ENCODE data around the gene ZER1.

DNA sequence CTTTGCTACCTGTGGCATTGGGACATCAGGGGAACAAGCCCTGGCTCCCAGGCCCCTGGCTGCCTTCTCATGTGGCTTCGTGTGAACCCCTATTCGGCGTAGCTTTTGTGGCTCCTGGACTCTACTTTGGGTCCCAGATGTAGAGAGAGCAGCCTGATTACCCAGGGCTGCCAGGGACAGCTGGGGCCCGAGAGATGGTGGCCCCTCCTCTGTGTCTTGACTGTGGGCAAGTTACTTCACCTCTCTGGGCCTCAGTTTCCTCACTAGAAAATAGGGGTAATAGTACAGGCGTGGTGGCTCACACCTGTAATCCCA, 67.4 kb downstream of the ZER1 start:
- TF ChIP-seq, protein P1, sequence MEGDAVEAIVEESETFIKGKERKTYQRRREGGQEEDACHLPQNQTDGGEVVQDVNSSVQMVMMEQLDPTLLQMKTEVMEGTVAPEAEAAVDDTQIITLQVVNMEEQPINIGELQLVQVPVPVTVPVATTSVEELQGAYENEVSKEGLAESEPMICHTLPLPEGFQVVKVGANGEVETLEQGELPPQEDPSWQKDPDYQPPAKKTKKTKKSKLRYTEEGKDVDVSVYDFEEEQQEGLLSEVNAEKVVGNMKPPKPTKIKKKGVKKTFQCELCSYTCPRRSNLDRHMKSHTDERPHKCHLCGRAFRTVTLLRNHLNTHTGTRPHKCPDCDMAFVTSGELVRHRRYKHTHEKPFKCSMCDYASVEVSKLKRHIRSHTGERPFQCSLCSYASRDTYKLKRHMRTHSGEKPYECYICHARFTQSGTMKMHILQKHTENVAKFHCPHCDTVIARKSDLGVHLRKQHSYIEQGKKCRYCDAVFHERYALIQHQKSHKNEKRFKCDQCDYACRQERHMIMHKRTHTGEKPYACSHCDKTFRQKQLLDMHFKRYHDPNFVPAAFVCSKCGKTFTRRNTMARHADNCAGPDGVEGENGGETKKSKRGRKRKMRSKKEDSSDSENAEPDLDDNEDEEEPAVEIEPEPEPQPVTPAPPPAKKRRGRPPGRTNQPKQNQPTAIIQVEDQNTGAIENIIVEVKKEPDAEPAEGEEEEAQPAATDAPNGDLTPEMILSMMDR (IDR thresholded peaks at IDR 0.05), result no peak
- TF ChIP-seq ZFX (IDR thresholded peaks at IDR 0.05; ENCODE audit: borderline replicate concordance), result no peak
